ENCODE data around the gene PRKCA.

- TF ChIP-seq CTCF (IDR thresholded peaks at IDR 0.05) (no peak), NPAS2 (CRISPR knock-in tag; IDR thresholded peaks at IDR 0.05; ENCODE audit: borderline replicate concordance) (no peak), REST (IDR thresholded peaks at IDR 0.05) (no peak), POLR2A (IDR thresholded peaks at IDR 0.05; ENCODE audit: low read length) (no peak), POLR2AphosphoS2 (conservative IDR thresholded peaks at IDR 0.05; ENCODE audit: low read length) (no peak), MAX (IDR thresholded peaks at IDR 0.05) (no peak)
Measured at GRCh38 chr17:66779237-66779606, 476.8 kb downstream of the PRKCA start.
